KBM-7 (cell line): ENCODE data around the gene TREML2.
"Not testable (repeated sequence)": the region's sequence is repeated elsewhere in the genome, so short reads cannot be mapped to it uniquely, and the experiment has no call there.

Experiments
- DNase-seq: peaks from one replicate; pipeline ENCODE4 v3.0.0-alpha.2; 2015
- in situ Hi-C: fragments of 300-500 bp; cut with MboI; formaldehyde crosslinking; loops from 2 replicates; pipeline ENCODE4 v1.14.3; 2020; ENCODE audit warnings: low sequenced_read_pairs, low pct_unique_long_range_greater_than_20kb, mixed read lengths

TREML2 gene

DNA sequence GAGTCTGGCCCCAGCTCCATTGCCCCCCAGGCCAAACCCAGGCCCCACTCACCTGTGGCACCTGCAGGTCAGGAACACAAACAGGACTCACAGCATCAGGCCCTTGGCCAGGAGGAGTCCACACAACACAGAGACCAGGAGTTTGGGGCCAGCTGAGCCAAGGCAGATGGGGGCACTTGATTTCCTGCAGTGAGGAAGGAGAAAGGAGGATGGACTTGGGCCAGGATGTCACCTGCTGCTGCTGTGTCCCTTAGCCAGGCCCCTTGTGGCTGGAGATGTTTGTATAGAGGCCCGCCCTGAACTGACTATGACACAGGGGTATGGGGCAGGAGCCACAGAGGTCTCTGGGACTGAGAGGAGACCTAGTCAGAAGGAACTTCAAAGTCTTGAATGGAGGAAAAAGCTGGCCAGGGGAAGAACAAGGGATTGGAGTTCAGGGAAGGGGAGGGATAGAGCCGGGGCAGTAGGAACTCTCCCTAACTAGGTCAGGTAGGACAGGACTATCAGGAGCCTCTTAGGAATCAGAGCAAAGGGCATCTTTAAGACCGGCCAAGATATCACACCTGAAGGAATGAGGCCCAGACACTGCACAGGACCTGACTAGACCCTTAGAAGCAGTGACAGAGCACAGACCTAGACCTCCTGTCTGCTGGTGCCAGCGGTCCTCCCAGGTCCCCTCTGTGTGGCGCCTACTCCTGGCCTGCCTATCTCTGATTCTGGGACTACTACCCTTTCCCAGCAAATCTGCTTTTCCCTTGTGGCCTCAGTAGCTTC, 8.8 kb upstream of the TREML2 start:
- DNase-seq, result no peak
- in situ Hi-C loops, result no loop called here

DNA sequence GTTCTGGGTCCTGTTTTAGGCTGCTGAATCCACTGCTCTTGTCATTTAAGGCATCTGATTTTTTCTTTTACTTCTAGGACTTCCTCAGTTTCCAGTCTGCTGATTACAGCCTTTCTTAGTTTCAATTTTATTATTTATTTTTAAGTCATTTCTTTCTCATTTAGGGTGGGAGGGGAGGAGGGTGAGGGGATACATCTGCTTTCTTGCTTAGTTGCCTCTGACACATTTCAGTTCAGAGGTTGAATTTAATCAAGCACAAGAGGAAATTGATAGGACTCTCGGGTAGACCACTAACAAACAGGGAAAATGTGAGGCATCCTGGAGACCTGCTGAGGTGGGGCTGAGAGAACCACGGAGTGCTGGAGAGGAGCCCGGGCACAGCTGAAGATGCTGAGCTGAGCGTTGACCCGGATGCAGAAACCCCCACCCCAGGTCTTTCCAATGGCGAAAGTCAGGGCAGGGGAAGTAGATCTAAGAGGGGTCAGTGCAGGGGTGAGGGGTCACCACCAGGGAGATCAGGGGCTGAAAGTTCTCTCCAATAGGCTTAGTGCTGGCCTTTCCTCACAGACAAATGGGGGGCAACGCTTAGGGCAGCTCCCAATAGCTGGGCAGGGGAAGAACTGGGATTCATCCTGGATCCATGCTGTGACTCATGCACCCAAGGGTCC, 7.6 kb upstream of the TREML2 start:
- in situ Hi-C loops, result no loop called here
- no peak for DNase-seq

DNA sequence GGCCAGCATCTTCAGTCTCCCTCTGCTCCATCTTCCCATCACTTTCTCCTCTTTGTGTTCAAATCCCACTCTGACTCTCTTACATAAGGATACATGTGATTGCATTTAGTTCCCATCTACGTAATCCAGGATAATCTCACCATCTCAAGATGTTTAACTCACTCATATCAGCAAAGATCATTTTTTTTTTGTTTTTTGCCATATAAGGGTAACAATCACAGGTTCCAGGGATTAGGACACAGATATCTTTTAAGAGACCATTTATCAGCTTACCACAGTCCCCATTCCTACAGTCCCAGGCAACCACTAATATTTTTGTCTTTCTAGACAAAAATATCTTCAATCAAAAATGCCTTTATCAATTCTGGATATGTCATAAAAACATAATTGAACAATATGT, 3.2 kb upstream of the TREML2 start:
- in situ Hi-C loops, result no loop called here
- no peak for DNase-seq

DNA sequence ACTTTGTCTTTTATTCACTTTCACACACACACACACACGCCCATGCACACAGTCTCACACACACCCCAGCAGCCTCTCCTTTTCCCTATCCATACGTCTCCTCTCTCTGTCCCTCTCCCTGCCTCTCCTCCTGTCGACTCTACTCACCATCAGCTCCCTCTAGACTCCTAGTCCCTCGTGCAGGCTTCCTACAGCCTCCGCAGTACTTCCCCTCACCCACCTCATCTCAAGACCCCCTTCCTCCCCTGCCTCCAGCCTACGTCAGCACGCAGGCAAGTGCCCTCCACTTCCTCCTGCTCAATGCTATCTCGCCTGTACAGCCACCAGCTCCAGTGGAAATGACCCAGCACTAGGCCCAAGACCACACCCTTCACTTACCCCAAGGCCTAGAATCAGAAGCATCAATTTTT, 820 bp upstream of the TREML2 start:
- in situ Hi-C loops, result no loop called here
- peak; percentile 38 for DNase-seq

DNA sequence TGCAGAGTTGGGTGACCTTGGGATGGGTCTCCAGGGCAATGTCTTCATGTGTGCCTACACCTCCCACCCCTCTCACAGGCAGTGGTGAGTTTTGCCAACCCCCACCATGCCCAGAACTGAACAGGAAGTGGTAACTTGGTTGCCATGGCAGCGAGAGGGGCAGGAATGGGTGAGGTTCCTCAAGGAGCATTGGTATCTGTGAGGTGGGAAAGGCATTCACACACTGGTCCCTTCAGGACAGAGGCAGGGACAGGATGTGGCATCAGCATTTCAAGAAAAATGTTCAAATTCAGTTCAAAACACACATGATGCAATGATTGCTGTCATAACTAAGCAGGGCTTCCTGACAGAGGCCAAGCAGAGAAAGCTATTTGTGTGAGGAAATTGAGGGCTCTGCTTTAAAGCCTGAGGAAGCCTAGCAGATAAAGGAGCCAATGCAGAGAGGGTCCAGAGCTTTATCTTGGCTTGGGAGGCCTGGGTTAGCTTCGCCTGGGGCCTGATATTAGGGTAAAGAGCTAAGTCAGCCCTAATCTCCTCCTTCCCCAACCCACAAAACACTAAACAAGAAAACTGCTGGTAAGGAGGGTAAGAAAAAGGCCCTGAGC, 551 bp downstream of the TREML2 start:
- DNase-seq, result peak; percentile 80
- in situ Hi-C loops, result no loop called here

DNA sequence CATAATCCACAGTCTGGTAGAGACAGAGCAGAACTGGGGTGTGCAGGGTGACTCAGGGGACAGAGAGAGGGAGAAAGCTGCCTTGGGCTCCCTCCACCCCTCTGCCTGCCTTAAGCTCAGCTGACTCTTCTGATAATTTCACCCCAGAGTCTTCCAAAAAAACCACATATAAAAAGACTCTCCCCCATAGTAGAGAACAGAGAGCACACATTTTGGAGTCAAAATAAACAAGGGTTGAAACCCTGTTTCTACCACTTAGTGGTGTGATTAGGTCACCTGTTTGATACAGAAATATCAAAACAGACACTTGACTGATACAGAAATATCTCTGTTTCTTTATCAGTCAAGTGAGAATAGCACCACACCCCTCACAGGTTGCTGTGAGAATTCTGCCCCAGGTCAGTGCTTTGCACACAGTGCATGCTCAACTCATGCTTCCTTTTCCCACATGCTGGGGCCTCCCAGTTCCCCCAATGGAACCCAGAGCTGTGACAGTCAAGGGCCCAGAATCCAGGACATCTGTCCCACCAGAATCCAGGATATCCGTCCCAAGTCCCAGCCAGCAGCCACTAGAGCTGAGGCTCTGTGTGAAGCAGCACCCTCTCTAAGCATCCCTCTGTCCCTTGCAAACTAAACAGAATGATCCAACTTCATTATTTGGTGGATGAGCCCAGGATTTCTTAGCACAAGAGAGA, 1.2 kb downstream of the TREML2 start:
- no peak for DNase-seq
- in situ Hi-C loops, result no loop called here

DNA sequence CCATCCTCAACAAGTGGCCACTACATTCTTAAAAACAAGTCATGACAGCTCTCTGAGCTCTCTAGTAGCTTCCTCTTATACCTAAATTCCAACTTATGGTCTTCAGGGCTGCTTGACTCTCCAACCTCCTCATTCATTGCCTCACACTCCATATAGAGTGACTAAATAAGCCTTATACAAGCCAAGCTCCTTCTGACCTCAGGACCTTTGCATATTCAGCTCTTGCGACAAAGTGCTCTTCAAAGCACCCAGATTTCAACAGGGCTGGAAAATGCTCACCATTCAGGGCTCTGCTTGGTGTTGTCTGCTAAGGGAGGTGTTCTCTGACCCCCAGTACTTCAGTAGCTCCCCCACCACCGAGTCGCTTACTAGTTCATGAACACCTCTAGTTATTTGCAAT, 3.7 kb downstream of the TREML2 start:
- in situ Hi-C loops, result no loop called here
- no peak for DNase-seq

DNA sequence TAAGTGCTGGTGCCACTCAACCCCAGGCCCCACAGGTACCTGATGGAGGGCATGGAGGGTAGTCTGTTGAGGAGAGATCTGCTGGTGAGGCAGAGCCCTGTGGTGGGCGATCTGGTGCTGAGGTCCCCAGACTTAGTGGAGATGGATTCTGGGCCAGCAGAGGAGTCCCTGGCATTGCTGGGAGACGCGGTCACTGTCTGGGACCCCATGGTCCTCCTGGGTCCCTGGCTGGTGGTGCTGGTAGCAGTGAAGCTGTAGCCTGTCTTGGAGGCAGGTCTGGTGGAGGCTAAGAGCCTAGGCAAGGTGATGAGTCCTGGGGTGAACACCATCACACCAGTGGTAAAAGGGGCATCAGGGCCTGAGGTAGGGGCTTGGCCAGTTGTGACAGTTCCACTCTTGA, 6.6 kb downstream of the TREML2 start:
- in situ Hi-C loops, result no loop called here
- no peak for DNase-seq

DNA sequence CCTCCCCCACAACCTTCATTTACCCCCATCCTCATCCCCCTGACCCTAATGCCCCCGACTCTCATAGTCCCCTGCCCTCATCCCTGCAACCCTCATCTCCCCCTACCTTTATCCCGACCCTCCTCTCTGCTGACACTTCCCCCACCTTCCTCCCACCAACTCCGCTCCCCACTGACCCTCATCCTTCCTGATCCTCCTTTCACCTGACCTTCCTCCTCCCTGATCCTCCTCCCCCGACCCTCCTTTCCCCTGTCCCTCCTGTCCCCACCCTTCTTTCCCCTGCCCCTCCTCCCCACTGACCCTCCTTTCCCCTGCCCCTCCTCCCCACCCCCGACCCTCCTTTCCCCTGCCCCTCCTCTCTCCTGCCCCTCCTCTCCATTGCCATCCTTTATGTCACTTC, 7.1 kb downstream of the TREML2 start:
- in situ Hi-C loops, result no loop called here

DNA sequence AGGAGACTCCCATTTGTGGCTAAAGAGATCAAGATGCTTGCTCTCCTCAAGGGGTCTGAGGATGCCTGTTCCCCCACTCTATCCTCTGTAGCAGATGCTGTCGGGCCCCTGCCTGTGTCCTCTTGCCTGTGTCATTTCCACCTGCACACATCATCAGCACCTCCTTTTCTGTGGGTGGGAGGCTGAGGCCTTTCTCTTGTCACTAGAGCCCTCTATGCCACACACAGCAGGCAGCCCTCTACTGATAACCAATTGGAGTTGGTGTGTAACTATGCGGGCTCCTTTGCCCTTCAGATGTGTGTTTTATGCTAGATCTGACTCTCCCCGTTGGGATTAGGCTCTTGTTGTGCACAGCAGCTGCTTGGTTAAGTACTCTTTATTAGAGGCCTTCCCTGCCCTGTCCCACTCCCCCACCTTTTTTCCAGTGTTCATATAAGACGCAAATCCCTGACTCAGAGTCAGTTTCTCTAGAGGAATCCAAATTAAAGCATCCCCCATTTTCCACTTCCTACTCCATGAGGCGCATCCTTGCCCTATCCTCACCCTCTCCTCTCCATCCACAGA, 7.7 kb downstream of the TREML2 start:
- DNase-seq, result no peak
- in situ Hi-C loops, result no loop called here

More for the DNA sequence above, 7.1 kb downstream of the TREML2 start:
- DNase-seq, result no peak

DNA sequence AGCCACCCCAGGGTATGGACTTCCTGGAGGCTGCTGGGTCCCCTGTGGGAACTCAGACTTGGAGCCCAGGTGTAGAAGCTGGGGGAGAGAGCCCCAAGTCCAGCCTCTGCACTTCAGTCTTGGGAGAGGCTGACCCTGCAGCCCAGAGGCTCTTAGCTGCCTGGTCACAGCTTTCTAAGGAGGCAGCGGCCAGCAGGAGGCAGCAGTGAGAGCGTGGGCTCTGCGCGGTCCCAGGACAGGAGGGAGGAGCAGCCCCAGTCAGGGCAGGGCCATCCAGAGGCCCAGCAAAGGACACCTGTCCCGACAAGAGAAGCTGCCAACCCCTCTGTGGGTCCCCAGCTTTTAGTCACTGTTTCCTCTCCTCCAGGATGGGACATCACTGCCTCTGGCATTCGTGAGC, 9.4 kb downstream of the TREML2 start:
- in situ Hi-C loops, result no loop called here
- peak; percentile 57 for DNase-seq

DNA sequence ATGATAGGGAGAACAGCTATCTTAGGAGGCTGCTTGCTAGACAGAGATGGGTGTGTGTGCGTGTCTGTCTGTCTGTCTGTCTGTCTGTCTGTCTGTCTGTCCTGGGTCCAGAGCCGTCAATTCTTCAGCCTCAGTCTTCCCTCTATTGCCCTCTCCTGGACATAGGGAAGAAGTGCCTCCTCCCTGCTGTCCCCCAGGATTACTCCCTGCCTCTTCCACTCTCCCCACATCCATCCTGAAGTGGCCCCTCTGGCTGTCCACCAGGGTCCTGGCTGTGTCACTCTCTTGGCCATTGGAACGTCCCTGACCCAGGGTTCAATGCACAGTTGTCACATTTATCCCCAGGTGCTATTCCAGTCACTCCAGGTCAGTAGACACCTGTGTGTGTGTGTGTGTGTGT, 10.2 kb downstream of the TREML2 start:
- in situ Hi-C loops, result no loop called here

DNA sequence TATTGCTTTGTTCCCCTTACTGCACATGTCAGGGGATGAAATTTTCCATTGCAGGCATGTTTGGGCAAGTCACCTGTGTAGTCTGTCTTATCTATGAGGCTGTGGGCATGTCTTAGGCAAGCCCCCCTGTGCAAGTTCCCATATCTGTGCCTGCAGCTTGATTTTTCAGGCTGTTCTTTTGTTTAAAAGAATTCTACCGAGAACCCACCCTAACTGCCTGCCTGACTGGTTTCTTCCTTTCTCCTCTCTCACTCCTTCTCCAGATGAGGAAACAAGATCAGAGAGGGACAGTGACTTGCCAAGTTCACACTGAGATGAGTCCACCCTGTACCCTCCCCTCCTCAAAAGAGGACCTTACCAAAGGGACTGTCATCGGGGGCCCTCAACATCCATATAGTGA, 11.0 kb downstream of the TREML2 start:
- peak; percentile 43 for DNase-seq
- in situ Hi-C loops, result no loop called here

More for the DNA sequence above, 10.2 kb downstream of the TREML2 start:
- no peak for DNase-seq

DNA sequence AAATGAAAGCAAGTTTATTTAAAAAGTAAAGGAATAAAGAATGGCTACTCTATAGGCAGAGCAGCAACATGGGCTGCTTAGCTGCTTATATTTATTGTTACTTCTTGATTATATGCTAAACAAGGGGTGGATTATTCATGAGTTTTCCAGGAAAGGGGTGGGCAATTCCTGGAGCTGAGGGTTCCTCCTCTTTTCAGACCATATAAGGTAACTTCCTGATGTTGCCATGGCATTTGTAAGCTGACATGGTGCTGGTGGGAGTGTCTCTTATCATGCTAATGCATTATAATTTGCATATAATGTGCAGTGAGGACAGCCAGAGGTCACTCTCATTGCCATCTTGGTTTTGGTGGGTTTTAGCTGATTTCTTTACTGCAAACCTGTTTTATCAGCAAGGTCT, 11.9 kb downstream of the TREML2 start:
- in situ Hi-C loops, DNase-seq: not testable (repeated sequence)

DNA sequence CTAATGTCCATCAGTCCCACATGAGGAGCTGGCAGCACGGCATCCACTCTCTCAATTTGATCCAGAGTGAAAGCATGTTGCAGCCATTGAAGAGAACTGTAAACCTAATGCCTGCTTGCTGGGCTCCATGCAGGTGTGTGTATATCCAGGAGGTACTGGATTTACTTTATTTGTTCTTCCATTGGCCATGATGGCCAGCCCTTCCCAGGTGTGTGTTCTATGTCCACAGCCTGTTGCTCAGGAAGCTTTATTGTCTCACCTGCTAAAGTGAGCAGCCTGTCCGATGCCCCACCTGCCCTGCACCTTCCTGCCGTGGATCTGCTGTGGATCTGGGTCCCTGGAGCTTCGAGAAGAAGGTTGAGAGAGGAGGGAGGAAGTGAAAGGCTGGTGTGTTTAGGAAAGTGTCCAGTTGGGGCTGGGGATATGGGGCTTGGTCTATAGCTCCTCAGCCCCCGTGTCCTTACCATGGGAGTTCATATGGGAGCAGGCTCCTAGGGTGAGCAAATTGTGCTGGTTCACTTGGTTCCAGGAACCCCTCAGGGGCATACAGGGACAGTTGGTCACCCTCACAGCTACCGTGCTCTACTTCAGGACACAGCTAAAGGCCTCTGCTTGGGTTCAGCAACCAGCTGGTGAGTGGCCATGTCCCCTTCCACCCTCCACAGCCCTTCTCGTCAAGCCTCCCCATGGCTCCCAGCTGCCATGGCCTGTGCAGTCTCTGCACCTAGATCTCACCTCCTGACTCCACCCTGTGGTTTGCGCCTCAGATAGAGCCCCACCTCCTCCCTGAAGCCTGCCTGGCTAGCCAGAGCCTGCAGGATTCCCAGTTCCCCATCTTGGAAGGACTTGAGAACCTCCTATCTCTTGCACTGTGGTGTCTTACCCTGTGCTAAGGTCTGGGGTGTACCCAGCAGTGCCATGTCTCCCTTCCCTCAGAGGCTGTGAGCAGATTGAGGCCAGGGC, 12.7 kb downstream of the TREML2 start:
- in situ Hi-C loops, result no loop called here
- no peak for DNase-seq

DNA sequence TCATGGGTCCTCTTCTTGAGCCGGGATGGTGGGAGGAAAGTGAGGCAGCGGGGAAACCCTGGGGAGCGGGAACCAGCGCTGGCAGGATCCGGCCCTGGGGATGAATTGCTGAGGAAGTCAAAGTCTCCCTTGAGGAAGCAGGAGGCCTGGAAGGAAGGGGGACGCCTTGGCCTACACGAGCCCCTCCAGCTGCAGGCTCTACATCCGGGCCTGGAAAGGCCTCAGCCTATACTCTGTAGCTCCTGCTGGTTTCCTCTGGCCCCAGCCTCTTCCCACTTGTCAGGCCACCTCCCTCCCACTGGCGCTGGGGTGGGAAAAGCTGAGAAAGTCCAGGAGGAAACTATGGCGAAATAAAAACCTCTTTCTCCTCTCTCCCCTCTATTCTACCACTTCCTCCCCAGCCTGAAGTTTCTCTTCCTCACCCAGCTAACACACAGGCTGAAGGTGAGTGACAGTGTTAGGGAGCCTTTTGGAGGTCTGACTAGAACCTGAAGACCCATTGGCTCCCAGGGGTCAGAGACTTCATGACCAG, 14.9 kb downstream of the TREML2 start:
- no peak for DNase-seq
- in situ Hi-C loops, result no loop called here

DNA sequence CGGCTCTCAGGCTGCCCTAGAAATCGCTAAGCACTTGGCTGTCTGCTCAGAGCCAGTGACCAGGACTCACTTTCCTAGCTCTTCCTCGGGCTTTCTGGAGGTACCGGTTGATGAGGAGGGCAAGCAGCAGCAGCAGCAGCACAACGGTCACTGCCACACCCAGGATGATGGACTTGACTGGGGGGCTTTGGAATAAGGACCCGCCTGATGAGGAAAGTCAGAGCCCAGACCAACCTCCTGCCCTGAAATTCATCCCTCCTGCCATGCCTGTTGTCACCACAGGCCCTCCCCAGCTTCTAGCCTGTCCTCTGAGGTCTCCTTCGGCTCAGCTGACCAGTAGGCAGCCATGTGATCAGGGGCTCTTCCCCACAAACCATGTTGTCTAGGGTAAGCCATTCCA, 16.2 kb downstream of the TREML2 start:
- DNase-seq, result no peak
- in situ Hi-C loops, result no loop called here
